Measurements from ENCODE around the gene BCAT1.

BCAT1 gene

GRCh38 chr12:24947541-24948419, 1.1 kb downstream of the BCAT1 start:
- Histone ChIP-seq H3K4me3 (peak overlapping the region; percentile 53 to 61), H3K4me1 (peaks cover 0 to 16% (median 5%) of the 10 kb centered on the region in 4 donors), H3K36me3 (no peaks in the 10 kb centered on the region), H3K9me3 (no peaks in the 10 kb centered on the region), H3K27ac (no peak overlapping the region), H3K27me3 (no peaks in the 10 kb centered on the region)
- no peak for DNase-seq
- intact Hi-C loops (cut with DNase I; ENCODE audit: low total_unique reads), result no loop called here
- TF ChIP-seq CTCF (IDR thresholded peaks at IDR 0.05), result no peak

GRCh38 chr12:24945845-24946244, 3.1 kb downstream of the BCAT1 start:
- Histone ChIP-seq H3K27me3 (no peaks in the 10 kb centered on the region), H3K9me3 (no peaks in the 10 kb centered on the region), H3K4me1 (peaks cover 0 to 16% (median 5%) of the 10 kb centered on the region in 4 donors), H3K4me3 (no peak overlapping the region), H3K27ac (no peak overlapping the region), H3K36me3 (no peaks in the 10 kb centered on the region)
- no peak for DNase-seq
- intact Hi-C loops (cut with DNase I; ENCODE audit: low total_unique reads), result no loop called here
- no peak for TF ChIP-seq CTCF (IDR thresholded peaks at IDR 0.05)

GRCh38 chr12:24945039-24945438, 3.9 kb downstream of the BCAT1 start:
- Histone ChIP-seq H3K27me3 (no peaks in the 10 kb centered on the region), H3K36me3 (no peaks in the 10 kb centered on the region), H3K4me1 (peaks cover 0 to 16% (median 5%) of the 10 kb centered on the region in 4 donors), H3K4me3 (no peak overlapping the region), H3K27ac (no peak overlapping the region), H3K9me3 (no peaks in the 10 kb centered on the region)
- DNase-seq, result no peak
- intact Hi-C loops (cut with DNase I; ENCODE audit: low total_unique reads), result no loop called here
- TF ChIP-seq CTCF (IDR thresholded peaks at IDR 0.05), result no peak

GRCh38 chr12:24944601-24944975, 4.3 kb downstream of the BCAT1 start:
- Histone ChIP-seq H3K27me3 (no peaks in the 10 kb centered on the region), H3K9me3 (no peaks in the 10 kb centered on the region), H3K4me3 (no peak overlapping the region), H3K36me3 (no peaks in the 10 kb centered on the region), H3K27ac (no peak overlapping the region), H3K4me1 (peaks cover 0 to 16% (median 5%) of the 10 kb centered on the region in 4 donors)
- TF ChIP-seq CTCF (IDR thresholded peaks at IDR 0.05), result no peak
- intact Hi-C loops (cut with DNase I; ENCODE audit: low total_unique reads), result no loop called here
- no peak for DNase-seq

GRCh38 chr12:24943947-24944600, 4.8 kb downstream of the BCAT1 start:
- intact Hi-C loops (cut with DNase I; ENCODE audit: low total_unique reads), result no loop called here
- no peak for DNase-seq
- Histone ChIP-seq H3K27ac (no peak overlapping the region), H3K4me1 (peaks cover 0 to 14% (median 4%) of the 10 kb centered on the region in 4 donors), H3K27me3 (no peaks in the 10 kb centered on the region), H3K9me3 (no peaks in the 10 kb centered on the region), H3K4me3 (no peak overlapping the region), H3K36me3 (no peaks in the 10 kb centered on the region)
- no peak for TF ChIP-seq CTCF (IDR thresholded peaks at IDR 0.05)
